Non-pigmented ciliary epithelial cell (primary cell): ENCODE measurements around the gene EXOC4.

Source experiments
- DNase-seq: peaks from one replicate; pipeline ENCODE4 v3.0.0-alpha.2; 2010; ENCODE audit warnings: low read depth

EXOC4 gene

DNA sequence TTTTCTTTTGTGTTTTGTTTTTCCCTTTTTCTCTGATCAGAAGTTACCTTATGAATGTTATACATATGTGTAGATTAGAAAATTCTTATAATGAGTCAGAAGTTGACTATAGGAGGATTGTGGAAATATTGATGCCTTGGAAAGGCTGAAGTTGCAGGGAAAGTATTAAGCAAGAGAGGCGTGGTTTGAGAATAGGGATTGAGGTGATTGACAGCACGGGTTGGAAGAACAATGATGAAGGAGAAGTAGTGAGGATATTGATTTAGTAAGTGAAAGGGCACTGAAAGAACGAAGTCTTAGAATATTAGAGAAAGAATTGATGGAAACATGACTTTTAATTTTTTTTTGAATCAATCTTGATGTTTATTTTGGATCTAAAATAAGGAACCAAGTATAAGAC, 176.0 kb downstream of the EXOC4 start:
- DNase-seq: no peak

DNA sequence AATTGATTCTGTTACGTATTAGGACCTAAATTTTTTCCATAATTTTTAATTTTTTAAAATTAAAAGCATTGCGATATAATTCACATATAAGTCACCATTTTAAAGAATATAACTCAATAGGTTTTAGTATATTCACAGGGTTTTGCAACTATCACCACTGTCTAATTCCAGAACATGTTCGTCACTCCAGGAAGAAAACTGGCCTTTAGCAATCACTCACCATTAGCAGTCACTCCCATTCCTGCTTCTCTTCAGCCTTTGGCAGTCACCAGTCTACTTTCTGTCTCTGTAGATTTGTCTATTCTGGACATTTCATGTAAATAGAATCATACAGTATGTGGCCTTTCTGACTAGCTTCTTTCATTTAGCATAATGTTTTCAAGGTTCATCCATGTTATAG, 176.5 kb downstream of the EXOC4 start:
- DNase-seq: no peak

DNA sequence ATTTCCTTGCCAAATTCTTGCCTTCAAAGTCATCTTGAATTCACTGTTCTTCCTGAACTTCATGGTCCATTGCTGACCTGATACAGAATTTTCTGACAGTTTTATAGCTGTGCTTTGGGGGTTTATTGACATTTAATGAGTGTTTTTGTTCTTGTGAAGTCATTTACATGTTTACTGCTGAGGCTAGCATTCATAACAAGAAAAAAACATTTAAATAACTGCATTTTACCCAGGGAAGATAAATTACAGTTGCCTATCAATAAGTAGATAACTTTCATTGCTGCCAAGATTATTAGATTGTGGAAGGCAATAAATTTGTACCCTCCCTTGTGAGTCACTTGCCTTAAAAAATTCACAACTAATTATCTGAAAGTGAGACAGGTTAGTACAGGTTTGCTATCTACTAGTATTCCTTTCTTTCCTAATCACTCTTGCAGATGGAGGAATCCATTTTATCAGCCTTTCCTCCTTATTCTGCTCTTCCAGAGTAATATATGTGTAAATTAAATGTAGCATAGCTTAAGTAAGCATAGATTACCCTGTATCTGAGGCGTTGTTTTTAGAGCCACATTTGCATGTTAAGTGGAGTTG, 178.4 kb downstream of the EXOC4 start:
- no peak for DNase-seq

DNA sequence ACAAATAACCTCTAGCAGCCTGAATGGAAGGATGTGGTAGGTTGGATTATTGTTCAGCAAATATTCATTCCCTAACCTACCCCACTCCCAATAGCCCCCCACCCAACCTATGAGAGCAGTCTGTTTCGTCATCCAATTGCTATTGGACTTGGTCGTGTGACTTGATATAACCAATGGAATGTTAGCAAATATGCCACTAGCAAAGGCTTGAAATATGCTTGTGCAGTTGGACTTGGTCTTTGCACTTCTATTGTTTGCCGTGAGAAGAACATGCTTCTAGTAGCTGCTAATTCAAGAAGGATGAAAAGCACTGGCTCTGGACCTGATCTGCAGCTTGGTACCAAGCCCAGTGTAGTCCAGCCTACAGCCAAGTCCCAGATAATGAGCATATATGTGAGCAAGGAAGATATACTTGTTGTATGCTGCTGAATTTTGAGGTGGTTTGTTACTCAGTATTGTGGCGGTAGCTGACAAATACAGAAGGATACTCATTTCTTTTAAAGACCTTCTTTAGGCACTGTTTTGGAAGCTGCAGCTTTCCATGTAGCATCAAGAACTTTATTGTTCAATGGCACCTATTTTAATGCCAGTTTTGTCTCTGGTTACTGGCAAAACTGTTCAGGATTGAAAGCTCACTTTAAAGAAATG, 180.4 kb downstream of the EXOC4 start:
- no peak for DNase-seq

DNA sequence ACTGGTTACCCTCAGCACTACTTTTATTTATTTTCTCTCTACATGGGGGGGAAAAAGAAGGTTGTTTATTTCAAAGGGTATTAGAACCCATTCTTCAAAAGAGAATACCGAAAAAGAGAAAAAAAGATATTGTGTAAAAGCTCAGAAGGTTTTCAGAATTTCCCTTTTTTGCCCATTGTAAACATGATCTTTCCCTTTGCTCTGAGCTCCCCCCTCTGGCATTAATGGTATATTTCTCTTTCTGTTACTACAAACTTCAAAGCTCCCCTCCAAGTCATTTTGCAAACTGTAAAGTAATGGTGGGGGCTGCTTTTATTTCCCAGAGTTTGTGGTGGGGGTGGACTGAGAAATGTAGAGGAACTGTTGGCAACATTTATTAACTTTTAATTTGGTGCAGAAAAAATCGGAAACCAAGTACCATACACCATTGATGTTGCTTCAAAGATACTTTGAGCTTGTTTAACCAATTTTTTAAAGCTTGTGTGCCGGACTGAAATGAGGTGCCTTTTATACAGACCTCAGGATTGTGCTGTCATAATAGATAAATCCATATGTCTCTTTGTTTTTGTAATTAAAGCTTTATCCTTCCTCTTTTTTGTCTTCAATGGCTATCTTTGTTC, 181.5 kb downstream of the EXOC4 start:
- DNase-seq: no peak

DNA sequence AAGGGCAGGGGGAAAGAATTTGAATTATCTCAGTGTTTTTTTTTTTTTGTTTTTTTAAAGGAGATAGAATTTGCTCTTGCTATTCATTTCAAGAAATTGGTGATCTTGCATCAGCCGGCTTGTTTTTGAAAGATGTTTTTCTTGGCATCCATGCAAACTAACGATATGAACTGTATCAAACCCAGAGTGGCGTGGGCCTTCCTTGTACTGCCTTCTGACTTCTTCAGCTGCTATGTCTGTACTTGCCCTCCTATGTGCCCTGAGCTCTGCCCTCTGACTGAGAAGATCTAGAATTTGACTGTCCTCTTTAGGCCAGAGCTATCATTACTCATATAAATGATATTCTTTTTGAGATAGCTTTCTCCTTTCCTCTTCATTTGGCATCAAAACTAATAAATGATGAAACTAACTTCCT, 183.1 kb downstream of the EXOC4 start:
- peak; percentile 71 for DNase-seq

DNA sequence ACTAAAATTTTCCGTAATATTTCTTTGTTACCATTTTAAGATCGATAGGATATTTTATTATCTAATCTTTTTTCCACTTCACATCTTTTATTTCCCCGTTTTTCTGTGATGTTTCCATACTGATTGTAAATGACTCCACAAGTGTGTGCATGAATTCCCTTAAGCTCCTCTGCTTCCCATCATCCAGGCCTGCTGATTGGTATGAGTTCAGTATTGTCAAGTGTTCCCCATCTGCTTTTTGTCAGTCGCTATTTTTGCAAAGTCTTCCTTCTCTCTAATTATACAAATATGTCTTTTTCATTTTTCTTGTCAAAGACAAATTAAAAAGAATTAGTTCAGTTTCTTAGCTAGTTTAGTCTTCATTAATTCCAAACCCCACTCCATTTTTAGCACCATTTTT, 184.7 kb downstream of the EXOC4 start:
- DNase-seq: no peak

DNA sequence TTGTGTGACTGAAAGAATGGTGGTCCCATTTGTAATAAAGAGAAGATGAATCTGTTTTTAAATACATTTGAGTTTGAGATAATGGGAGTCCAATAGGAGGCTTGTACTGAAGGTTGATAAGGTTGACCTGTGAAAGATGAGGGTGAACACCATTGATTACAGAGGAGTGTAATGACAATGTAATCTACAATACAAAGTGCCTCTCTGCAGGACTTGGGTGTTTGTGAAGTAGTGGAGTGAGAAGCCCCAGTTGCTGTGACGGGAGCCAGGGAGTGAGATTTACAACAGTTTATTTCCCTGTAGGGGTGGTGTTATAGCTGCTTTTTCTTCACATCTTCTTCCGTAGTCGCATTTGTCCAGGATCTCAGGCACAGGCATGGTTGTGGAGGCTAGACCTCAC, 189.9 kb downstream of the EXOC4 start:
- no peak for DNase-seq

DNA sequence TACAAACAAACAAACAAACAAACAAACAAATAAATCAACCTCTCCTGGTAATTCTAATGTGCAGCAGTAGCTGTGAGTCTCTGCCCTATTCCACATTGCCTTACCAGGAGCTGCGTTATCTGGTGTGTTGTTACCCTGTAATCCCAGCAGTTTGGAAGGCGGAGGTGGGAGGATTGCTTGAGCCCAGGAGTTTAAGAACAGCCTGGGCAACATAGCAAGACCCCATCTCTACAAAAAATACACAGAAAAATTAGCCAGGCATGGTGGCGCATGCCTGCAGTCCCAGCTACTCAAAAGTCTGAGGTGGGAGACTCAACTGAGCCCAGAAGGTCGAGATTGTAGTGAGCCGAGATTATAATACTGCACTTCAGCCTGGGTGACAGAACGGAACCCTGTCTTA, 192.7 kb downstream of the EXOC4 start:
- DNase-seq: no peak

DNA sequence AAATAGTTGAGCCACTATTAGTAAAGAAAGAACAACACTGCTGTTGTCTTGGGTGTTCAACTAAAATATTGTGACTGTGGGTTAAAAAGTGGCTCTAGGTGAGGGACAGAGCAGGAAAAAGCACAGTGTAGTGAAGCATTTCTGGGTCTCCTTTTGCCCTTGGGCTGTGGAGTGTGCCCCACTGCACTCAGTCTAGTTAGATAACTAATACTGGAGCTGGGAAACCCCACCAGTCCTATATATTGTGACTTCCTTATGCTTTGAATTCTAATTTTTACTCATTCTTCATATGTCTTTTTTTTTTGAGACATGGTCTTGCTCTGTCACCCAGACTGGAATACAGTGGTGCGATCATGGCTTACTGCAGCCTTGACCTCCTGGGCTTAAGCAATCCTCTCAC, 195.1 kb downstream of the EXOC4 start:
- DNase-seq: no peak

DNA sequence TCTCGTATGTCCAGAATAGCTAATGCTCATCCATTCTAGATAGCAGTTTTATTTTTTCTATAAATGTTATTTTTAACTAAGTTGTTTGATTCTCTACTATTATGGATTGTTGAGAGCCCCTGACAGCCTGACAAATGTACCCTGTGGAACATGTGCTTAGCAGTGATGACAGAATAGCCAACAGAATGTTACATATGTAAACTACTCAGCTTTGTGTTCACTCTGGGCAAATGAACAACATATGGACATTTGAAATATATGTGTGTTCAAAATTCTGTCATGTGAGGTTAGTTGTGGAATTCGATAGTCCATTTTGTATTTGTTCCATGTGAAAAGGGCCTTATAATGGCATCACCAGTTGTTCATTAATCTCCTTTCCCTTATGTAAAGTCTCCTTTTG, 199.7 kb downstream of the EXOC4 start:
- no peak for DNase-seq

DNA sequence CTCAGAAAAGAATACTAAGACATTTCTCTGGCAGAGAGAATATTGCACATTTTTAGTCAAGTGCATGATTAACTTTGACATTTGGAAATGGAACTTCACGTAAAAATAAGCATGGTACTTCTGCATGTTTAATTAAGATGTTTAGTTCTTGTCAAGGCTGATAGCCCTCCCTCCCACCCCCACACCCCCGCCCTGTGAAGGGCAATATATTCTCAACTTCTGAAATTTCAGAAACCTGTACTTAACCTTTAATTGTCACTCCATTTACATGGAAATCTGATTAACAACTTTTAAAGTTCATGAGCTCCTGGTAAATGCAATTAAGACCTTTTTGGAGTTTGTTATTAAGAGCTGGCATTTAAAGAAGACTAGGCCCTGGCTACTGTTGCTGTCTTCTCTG, 205.8 kb downstream of the EXOC4 start:
- DNase-seq: no peak

DNA sequence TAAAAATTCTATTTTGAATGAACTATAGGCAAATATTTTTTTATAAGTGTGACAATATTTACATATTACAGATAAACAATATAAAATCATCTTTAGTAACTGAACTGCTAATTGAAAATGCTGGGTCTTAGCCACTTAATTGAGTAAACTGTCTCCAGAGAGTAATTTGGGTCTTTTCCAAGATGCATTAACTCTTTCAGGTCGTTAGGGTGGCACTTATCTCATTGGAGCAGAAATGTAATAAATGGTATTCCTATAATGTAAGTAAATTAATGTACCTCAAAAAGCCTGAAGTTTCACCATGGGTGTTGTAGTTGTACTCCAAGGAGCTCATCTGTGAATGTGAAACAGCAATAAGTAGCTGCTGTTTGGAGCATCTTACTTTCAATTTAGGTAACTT, 208.5 kb downstream of the EXOC4 start:
- DNase-seq: no peak

DNA sequence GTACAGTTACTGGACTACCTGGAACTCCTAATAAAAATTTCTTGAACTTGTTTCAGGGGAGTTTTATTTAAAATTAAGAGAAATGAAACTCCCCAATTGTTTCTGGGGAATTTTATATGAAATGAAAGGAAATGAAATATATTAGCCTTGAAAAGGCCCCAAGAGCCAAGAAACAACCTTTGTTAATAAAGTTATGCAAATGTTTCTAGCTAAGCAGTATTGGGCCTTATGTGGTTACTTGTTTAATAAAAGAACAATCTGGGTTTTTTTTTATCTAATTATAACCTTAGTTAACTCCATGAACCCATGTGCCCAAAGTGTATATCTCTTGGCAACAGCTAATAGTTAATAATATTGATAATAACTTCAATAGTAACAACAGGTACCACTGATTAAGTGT, 222.8 kb downstream of the EXOC4 start:
- DNase-seq: no peak

DNA sequence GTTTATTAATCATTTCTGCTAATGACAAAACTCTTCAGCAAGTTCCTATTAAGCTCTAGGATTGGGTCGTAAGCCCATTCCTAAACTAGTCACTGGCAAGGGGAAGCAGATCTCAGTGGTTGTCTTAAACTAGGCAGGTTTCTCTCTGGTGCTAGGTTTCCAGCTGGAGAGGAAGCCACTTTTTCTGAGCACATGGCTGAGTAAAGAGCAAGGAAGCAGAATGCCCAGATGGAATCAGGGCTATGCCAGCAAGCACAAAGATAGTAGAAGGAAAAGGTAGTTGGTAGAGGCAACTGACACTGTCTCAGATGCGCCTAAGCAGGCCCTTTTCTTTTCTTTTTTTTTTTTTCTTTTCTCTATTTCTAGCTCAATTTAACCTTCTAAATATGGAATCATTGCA, 224.9 kb downstream of the EXOC4 start:
- DNase-seq: no peak

DNA sequence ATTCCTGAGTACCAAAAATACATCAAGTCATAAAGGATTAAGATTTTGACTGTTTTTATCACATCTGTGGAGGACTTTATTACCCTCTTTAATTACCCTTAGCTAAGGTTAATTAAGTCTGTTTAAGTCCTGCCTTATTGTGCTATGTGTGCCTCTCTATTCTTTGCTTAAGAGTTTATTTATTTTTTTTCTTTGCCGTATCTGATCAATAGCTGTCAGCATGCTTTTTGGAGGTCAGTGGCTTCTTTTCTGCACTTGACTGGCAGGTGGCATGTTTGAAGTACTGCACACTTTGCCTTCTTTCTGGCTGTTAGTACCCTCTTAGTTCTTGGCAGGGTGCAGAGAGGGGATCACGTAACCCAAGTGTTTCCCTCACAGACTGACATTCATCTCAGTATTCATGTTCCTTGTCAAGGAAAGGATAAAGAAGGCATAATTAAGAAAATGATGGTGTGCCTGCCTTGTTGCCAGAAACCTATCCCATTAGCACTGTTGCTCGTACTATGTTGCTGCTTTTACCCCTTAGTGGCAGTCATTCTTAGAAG, 225.8 kb downstream of the EXOC4 start:
- DNase-seq: no peak

DNA sequence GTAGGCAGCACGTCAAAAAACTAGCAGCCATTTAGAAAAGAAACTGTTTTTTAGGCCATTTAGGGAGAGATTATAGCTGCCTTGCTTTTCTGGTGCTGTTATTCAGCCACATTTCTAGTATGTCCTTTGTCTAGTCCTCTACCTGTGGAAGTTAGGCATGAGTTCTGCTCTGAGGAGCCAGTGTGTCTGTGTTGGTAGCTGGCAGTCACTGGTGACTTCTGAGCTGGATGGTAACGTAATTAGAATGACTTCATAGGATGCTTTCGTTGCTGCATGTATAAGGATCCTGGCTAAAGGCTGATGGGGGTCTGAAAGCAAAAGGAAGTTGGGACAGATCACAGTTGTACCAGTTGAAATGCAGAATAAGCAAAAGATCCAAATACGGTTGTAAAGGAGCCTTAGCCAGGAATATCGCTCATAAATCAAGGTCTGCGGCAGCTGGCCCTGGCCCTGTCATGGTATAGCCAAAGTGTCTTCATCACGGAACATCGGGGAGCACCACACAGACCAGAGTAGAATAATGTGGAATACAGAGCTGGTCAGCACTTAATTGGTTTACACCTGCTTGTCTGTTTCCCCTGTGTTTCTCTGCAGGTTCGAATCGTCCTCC, 226.7 kb downstream of the EXOC4 start:
- DNase-seq: no peak

DNA sequence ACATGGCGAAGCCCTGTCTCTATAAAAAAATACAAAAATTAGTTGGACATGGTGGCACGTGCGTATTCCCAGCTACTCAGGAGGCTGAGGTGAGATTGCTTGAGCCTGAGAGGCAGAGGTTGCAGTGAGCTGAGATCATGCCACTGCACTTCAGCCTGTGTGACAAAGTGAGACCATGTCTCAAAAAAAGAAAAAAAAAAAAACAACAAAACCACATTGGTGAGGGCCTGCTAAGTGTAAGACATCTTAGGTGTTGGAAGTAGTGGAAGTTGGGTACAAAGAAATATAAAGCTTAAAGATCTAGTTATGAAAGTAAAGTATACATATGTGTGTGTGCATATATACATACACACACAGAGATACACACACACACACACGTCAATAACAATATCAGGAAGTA, 228.0 kb downstream of the EXOC4 start:
- no peak for DNase-seq

DNA sequence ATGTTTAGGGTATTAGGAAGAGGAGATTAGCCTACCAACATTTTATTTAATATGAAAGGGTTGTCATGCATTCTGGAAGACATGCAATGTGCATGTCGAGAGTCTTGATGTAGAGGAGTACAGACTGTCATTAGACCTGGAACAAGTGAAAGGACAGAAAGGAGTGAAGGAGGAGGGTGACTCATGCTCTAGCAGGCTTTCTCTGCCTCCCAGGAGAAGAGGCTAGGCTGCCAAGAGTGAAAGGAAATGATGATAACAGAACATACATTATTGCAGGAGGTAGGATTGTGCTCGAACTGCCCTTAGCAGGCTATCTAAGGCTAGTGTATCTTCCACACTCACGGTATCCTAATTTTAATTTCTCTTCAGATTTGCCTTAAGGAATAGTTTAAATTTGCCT, 228.8 kb downstream of the EXOC4 start:
- DNase-seq: peak; percentile 41

DNA sequence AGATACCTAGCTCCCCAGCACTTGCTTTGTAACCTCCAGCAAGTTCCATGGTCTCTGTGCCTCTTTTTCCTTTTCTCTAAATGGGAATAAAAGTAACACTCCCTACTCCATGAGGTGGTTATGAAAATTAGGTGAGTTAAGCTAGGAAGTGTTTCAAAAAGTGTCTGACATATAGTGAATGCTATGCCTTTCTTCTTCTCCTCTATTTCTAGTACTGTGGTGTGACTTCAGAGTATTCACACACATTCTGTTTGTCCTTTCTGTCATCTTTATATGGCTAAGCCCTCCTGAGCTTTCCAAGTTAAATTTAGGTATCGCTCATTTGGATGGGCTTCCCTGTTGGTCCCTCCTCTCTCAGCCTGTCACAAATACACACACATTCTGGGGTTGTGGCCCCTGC, 229.7 kb downstream of the EXOC4 start:
- DNase-seq: no peak

DNA sequence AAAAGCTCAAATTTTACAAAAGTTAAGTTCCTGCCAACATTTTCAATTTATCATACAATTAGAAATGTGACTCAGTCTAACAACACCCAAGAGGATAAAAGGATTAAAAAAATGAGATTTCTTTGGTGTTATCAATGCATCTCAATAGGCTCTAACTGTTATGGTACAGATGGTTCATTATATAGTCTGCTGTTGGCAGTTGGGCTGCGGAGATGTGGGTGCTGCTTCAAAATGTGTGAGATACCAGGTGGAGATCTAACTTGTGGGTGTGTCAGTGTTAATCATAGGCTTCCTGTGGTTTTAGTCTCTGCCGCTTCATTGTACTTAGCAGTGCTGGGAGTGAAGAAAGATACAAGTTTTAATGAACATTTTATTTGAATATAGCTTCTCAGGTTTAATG, 231.2 kb downstream of the EXOC4 start:
- DNase-seq: no peak

DNA sequence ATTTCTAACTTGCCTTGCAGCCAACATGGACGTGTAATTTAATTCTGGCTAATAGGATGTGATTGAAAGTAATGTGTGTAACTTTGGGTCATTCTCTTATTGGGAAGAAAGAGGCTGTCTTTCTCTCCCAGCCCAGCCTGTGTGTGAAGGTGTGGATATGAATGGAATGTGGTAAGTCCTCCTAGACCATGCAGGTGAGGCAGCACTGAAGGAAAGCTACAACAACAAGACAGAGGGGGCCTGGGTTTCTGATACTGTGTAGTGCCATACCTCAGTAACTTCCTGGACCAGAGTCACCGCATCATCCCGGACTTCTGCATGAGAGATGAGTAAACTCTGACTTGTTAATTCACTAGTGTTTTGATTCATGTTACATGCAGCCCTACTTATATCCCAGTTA, 237.0 kb downstream of the EXOC4 start:
- no peak for DNase-seq

DNA sequence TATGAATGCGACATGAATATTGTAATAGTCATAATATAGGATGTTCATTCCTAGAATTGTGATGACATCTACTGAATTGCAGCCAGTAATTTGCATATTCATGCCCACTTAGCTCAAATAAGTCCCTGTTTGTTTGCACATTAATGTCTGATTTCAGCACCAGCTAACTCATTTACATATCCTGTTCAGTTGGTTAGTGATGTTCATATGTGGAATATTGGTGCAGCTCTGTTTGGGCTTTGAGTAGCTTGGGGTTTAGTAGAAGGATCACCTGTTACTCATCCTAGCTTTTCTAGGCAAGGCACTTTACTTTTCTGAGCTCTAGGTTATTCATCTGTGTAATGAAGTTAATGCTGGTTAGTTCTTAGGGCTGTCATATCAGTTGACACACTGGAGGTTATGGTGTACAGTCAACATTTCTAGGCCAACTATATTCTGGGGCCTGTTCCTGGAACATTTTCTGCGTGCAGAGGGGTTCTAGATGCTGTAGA, 238.4 kb downstream of the EXOC4 start:
- no peak for DNase-seq
